Left lung (tissue), 10 donors: ENCODE data around the gene ZBTB20. TPM values are rescaled to one million over a fixed set of nuclear protein-coding genes. Genes with fewer than 3 reads are reported as not detected.

Source experiments
- ATAC-seq: fragments of 200-7000 bp; cut with Tn5 transposase; one replicate; pipeline ENCODE4 v1.9.1; 2020; ENCODE audit warnings: moderate library complexity
- DNase-seq, 4 donors: peaks; one replicate each; pipeline ENCODE4 v3.0.0-alpha.2; 2013 to 2020
- H3K27ac ChIP-seq, 2 donors: fragments of 200-600 bp; sonication (generic) in 1 of 2; one replicate each; pipeline versions ENCODE4 v1.5.0 to v1.8.0; 2020 to 2021
- H3K27me3 ChIP-seq, 2 donors: fragments of 200-600 bp; sonication (generic) in 1 of 2; one replicate each; pipeline versions ENCODE4 v1.5.0 to v1.8.0; 2020 to 2021
- H3K36me3 ChIP-seq, 2 donors: fragments of 200-600 bp; sonication (generic) in 1 of 2; one replicate each; pipeline versions ENCODE4 v1.5.0 to v1.8.0; 2020 to 2021
- H3K4me1 ChIP-seq, 2 donors: fragments of 200-600 bp; one replicate each; pipeline ENCODE4 v1.8.0; 2021
- H3K4me3 ChIP-seq, 2 donors: fragments of 200-600 bp; sonication (generic) in 1 of 2; one replicate each; pipeline versions ENCODE4 v1.5.0 to v1.8.0; 2020 to 2021; ENCODE audit warnings: mild to moderate bottlenecking in 1 of 2
- H3K9me3 ChIP-seq, 2 donors: fragments of 200-600 bp; sonication (generic) in 1 of 2; one replicate each; pipeline versions ENCODE4 v1.5.0 to v1.8.0; 2020 to 2021
- intact Hi-C, 2 donors: fragments of 100-400 bp; cut with DNase I; formaldehyde crosslinking; loops; one replicate each; pipeline versions ENCODE4 v1.11.2 to v1.14.2; 2022
- polyA plus RNA-seq, 6 donors: library from polyadenylated mRNA; unstranded; fragments of 120-200 nt; gene quantifications; one replicate each; pipeline ENCODE4 v1.2.1, GENCODE V29; 2013; ENCODE audit not compliant: insufficient read length in 6 of 6
- total RNA-seq, 2 donors: library from RNA; stranded (reverse); fragmentation: NEBNext Ultra II Directional; extraction: Animal tissue kit (Norgen Biotek cat#: 25700); gene quantifications; one replicate each; pipeline ENCODE4 v1.2.1, GENCODE V29; 2021
- TF ChIP-seq, protein P1 (sequence below), 2 donors: fragments of 200-600 bp; sonication (generic) in 1 of 2; IDR thresholded peaks; one replicate each; pipeline versions ENCODE4 v1.5.0 to v1.8.0; 2021; ENCODE audit warnings: antibody characterized with exemption in 2 of 2
- donor health status: DM: no; HTN: yes; CAD: no.
- donor health status: DM: no; HTN: no; CAD: no.

The ZBTB20 gene
- total and polyA plus RNA-seq, 8 donors = 1.1 to 63.5 (median 6.0) TPM

GRCh38 chr3:114499976-114500375 lies 647.1 kb downstream of the ZBTB20 start:
- intact Hi-C loops = no loop called here
- Histone ChIP-seq H3K4me1 (peaks cover 0 to 7% of the 10 kb centered on the region in 2 donors), H3K9me3 (no peaks in the 10 kb centered on the region), H3K36me3 (no peaks in the 10 kb centered on the region), H3K27ac (no peak overlapping the region), H3K27me3 (no peaks in the 10 kb centered on the region), H3K4me3 (no peak overlapping the region)
- ATAC-seq = peak; percentile 51
- TF ChIP-seq, protein P1, sequence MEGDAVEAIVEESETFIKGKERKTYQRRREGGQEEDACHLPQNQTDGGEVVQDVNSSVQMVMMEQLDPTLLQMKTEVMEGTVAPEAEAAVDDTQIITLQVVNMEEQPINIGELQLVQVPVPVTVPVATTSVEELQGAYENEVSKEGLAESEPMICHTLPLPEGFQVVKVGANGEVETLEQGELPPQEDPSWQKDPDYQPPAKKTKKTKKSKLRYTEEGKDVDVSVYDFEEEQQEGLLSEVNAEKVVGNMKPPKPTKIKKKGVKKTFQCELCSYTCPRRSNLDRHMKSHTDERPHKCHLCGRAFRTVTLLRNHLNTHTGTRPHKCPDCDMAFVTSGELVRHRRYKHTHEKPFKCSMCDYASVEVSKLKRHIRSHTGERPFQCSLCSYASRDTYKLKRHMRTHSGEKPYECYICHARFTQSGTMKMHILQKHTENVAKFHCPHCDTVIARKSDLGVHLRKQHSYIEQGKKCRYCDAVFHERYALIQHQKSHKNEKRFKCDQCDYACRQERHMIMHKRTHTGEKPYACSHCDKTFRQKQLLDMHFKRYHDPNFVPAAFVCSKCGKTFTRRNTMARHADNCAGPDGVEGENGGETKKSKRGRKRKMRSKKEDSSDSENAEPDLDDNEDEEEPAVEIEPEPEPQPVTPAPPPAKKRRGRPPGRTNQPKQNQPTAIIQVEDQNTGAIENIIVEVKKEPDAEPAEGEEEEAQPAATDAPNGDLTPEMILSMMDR (IDR thresholded peaks at IDR 0.05) = no peak
- DNase-seq = no peak

GRCh38 chr3:114498539-114499370 lies 648.3 kb downstream of the ZBTB20 start:
- Histone ChIP-seq H3K4me1 (peaks cover 0 to 7% of the 10 kb centered on the region in 2 donors), H3K4me3 (no peak overlapping the region), H3K27ac (no peak overlapping the region), H3K9me3 (no peaks in the 10 kb centered on the region), H3K27me3 (no peaks in the 10 kb centered on the region), H3K36me3 (no peaks in the 10 kb centered on the region)
- intact Hi-C loops = no loop called here
- TF ChIP-seq, protein P1 (IDR thresholded peaks at IDR 0.05) = no peak
- ATAC-seq (no peak), DNase-seq (peak in 1 of 4 donors; percentile 39)

DNA sequence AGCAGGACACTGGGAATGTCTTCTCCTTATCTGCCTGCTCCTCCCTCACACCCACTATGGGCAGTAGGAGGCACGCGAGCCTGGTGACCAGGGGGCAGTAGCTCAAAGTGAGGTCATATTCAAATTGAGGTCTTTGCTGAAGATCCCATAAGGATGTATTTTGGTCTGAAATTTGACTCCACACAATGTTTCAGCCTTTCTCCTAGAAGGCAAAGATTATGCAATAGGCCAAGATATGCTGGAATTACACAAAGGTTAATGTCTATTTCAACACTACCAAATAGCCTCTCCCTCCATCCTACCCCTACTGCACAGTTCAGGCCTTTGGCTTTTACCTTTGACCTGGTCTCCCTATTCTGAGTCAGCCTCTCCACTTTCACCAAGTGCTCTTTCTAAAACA lies 650.2 kb downstream of the ZBTB20 start:
- Histone ChIP-seq H3K4me3 (no peak overlapping the region), H3K27me3 (no peaks in the 10 kb centered on the region), H3K36me3 (no peaks in the 10 kb centered on the region), H3K4me1 (peaks cover 0 to 7% of the 10 kb centered on the region in 2 donors), H3K27ac (no peak overlapping the region), H3K9me3 (no peaks in the 10 kb centered on the region)
- ATAC-seq = peak; percentile 82
- intact Hi-C loops = no loop called here
- TF ChIP-seq, protein P1 (IDR thresholded peaks at IDR 0.05) = no peak
- DNase-seq = no peak

GRCh38 chr3:114496466-114496865 lies 650.6 kb downstream of the ZBTB20 start:
- Histone ChIP-seq H3K9me3 (no peaks in the 10 kb centered on the region), H3K36me3 (no peaks in the 10 kb centered on the region), H3K4me3 (no peak overlapping the region), H3K27ac (no peak overlapping the region), H3K4me1 (peaks cover 0 to 7% of the 10 kb centered on the region in 2 donors), H3K27me3 (no peaks in the 10 kb centered on the region)
- DNase-seq (no peak), ATAC-seq (no peak)
- TF ChIP-seq, protein P1 (IDR thresholded peaks at IDR 0.05) = no peak
- intact Hi-C loops = no loop called here

GRCh38 chr3:114496021-114496434 lies 651.1 kb downstream of the ZBTB20 start:
- H3K4me1 ChIP-seq = peaks cover 0 to 7% of the 10 kb centered on the region in 2 donors
- DNase-seq = no peak
- TF ChIP-seq, protein P1 (IDR thresholded peaks at IDR 0.05) = no peak
- no peaks in the 10 kb centered on the region for H3K36me3 ChIP-seq
- H3K27me3 ChIP-seq = no peaks in the 10 kb centered on the region
- intact Hi-C loops = no loop called here
- no peak overlapping the region for H3K4me3 ChIP-seq
- no peak for ATAC-seq
- H3K27ac ChIP-seq = no peak overlapping the region
- no peaks in the 10 kb centered on the region for H3K9me3 ChIP-seq
